ENCODE data around the gene WDR37. TPM values are rescaled to one million over a fixed set of nuclear protein-coding genes. Genes with fewer than 3 reads are reported as not detected.

Gene WDR37
- total RNA-seq, 1 experiment from 2014 or later: 4.5 TPM

DNA sequence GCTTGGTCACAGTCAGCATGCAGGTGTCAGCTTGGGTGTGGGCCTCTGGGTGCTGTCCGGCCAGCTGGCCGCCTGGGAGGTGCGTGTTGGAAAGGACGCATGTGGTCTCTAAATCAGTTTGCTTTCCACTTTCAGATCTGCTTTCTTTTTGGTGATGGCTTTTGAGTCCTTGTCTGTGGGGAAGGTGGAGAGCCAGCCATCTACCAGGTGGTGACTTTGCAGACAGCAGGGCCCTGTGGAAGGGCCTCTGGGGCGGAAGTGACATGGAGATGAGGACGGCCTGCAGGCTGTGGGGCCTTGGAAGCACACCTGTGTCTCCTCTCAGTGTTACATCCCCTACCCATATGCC is 59.4 kb downstream of the WDR37 start:
- Histone ChIP-seq H3K79me2 (ENCODE audit: low read length) (no peaks in the 10 kb centered on the region), H3F3A (ENCODE audit: low read length, unreplicated experiment) (no peaks in the 10 kb centered on the region), H3K36me3 (ENCODE audit: low read depth, low read length) (no peaks in the 10 kb centered on the region), H3K9me2 (replicated peaks; ENCODE audit: low read length) (no peaks in the 10 kb centered on the region), H3K4me3 (ENCODE audit: low read length) (no peak overlapping the region), H2AFZ (ENCODE audit: low read length) (no peak overlapping the region), H3K27ac (ENCODE audit: low read length) (no peak overlapping the region), H3K9me3 (ENCODE audit: low read length) (no peaks in the 10 kb centered on the region), H3K4me1 (ENCODE audit: insufficient read depth, low read length) (no peaks in the 10 kb centered on the region; the same call in 1 of the 2 replicates), H4K20me1 (ENCODE audit: low read length) (no peaks in the 10 kb centered on the region), H3K9ac (ENCODE audit: low read length) (no peak overlapping the region), H3K27me3 (ENCODE audit: low read length) (no peaks in the 10 kb centered on the region), H3K4me2 (ENCODE audit: low read length) (no peak overlapping the region)
- ATAC-seq: no peak
- CTCF ChIA-PET: no interaction called here
- no peak for DNase-seq
- TF ChIP-seq EZH2phosphoT487 (IDR thresholded peaks at IDR 0.05; ENCODE audit: borderline replicate concordance, low read length) (no peak), EZH2 (IDR thresholded peaks at IDR 0.05; ENCODE audit: low read length, unreplicated experiment) (no peak)
- TF ChIP-seq, protein P1, sequence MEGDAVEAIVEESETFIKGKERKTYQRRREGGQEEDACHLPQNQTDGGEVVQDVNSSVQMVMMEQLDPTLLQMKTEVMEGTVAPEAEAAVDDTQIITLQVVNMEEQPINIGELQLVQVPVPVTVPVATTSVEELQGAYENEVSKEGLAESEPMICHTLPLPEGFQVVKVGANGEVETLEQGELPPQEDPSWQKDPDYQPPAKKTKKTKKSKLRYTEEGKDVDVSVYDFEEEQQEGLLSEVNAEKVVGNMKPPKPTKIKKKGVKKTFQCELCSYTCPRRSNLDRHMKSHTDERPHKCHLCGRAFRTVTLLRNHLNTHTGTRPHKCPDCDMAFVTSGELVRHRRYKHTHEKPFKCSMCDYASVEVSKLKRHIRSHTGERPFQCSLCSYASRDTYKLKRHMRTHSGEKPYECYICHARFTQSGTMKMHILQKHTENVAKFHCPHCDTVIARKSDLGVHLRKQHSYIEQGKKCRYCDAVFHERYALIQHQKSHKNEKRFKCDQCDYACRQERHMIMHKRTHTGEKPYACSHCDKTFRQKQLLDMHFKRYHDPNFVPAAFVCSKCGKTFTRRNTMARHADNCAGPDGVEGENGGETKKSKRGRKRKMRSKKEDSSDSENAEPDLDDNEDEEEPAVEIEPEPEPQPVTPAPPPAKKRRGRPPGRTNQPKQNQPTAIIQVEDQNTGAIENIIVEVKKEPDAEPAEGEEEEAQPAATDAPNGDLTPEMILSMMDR (conservative IDR thresholded peaks at IDR 0.05; ENCODE audit: low read depth, low read length): no peak
- intact Hi-C loops (cut with micrococcal nuclease): no loop called here
- POLR2A ChIA-PET (ENCODE audit: unreplicated experiment): no interaction called here
- no TSS peak for BruUV-seq (replicated peaks)

DNA sequence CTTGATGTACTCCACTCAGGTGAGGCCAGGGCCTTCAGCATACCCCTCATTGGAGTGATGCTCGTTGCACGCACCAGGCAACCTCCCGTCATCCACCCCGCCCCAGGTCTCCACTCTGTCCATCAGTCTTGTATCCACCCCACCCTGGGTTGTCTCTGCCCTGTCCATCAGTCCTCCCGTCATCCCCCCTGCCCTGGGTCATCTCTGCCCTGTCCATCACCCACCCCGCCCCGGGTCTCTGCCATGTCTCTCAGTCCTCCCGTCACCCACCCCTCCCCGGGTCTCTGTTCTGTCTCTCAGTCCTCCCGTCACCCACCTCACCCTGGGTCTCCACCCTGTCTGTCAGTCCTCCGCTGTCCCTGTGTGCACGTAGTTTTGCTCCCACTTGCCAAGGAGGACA is 59.9 kb downstream of the WDR37 start:
- BruUV-seq (replicated peaks): no TSS peak
- Histone ChIP-seq H3K4me3 (ENCODE audit: low read length) (no peak overlapping the region), H4K20me1 (ENCODE audit: low read length) (no peaks in the 10 kb centered on the region), H3K79me2 (ENCODE audit: low read length) (no peaks in the 10 kb centered on the region), H3K27me3 (ENCODE audit: low read length) (no peaks in the 10 kb centered on the region), H3K4me2 (ENCODE audit: low read length) (no peak overlapping the region), H3K27ac (ENCODE audit: low read length) (no peak overlapping the region), H3K4me1 (ENCODE audit: insufficient read depth, low read length) (no peaks in the 10 kb centered on the region), H3K9me2 (replicated peaks; ENCODE audit: low read length) (no peaks in the 10 kb centered on the region), H3K9ac (ENCODE audit: low read length) (no peak overlapping the region), H3K9me3 (ENCODE audit: low read length) (no peaks in the 10 kb centered on the region), H3F3A (ENCODE audit: low read length, unreplicated experiment) (no peaks in the 10 kb centered on the region), H3K36me3 (ENCODE audit: low read depth, low read length) (no peaks in the 10 kb centered on the region), H2AFZ (ENCODE audit: low read length) (no peak overlapping the region)
- intact Hi-C loops (cut with micrococcal nuclease): no loop called here
- TF ChIP-seq, protein P1 (conservative IDR thresholded peaks at IDR 0.05; ENCODE audit: low read depth, low read length): no peak
- TF ChIP-seq EZH2phosphoT487 (IDR thresholded peaks at IDR 0.05; ENCODE audit: borderline replicate concordance, low read length) (no peak), EZH2 (IDR thresholded peaks at IDR 0.05; ENCODE audit: low read length, unreplicated experiment) (no peak)
- CTCF ChIA-PET: no interaction called here
- POLR2A ChIA-PET (ENCODE audit: unreplicated experiment): no interaction called here
- DNase-seq (no peak), ATAC-seq (no peak)

DNA sequence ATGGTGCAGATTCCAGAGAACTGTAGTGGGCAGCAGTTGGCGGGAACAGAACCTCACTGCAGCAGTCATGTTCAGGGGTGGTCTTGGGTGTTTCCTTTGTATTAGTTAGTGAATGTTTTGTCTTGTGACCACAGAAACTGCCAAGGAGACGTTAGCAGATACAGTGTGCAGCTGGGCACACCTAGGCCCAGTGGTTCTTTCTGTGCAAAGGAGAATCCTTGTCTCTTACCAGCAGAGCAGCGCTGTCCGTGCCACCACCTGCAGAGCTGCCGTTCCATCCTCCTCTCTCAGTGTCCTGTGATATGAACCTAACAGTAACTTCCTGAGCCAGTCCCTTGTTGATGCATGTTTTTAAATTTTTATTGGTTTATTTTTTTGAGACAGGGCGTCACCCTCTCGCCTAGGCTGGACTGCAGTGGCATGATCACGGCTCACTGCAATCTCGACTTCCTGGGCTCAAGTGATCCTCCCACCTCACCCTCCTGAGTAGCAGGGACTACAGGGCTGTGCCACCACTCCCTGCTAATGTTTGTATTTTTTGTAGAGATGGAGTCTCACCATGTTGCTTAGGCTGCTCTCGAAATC is 60.6 kb downstream of the WDR37 start:
- Histone ChIP-seq H3K4me2 (ENCODE audit: low read length) (no peak overlapping the region), H3F3A (ENCODE audit: low read length, unreplicated experiment) (no peaks in the 10 kb centered on the region), H2AFZ (ENCODE audit: low read length) (no peak overlapping the region), H3K79me2 (ENCODE audit: low read length) (no peaks in the 10 kb centered on the region), H3K4me1 (ENCODE audit: insufficient read depth, low read length) (no peaks in the 10 kb centered on the region), H3K9ac (ENCODE audit: low read length) (no peak overlapping the region), H3K36me3 (ENCODE audit: low read depth, low read length) (no peaks in the 10 kb centered on the region), H3K9me2 (replicated peaks; ENCODE audit: low read length) (no peaks in the 10 kb centered on the region), H3K27ac (ENCODE audit: low read length) (no peak overlapping the region), H4K20me1 (ENCODE audit: low read length) (no peaks in the 10 kb centered on the region), H3K27me3 (ENCODE audit: low read length) (no peaks in the 10 kb centered on the region), H3K4me3 (ENCODE audit: low read length) (no peak overlapping the region), H3K9me3 (ENCODE audit: low read length) (no peaks in the 10 kb centered on the region)
- intact Hi-C loops (cut with micrococcal nuclease): no loop called here
- ChIA-PET CTCF (no interaction called here), POLR2A (ENCODE audit: unreplicated experiment) (no interaction called here)
- DNase-seq (no peak), ATAC-seq (no peak)
- BruUV-seq (replicated peaks): no TSS peak
- no peak for TF ChIP-seq EZH2phosphoT487 (IDR thresholded peaks at IDR 0.05; ENCODE audit: borderline replicate concordance, low read length)
- TF ChIP-seq, protein P1 (conservative IDR thresholded peaks at IDR 0.05; ENCODE audit: low read depth, low read length): no peak
- TF ChIP-seq EZH2 (IDR thresholded peaks at IDR 0.05; ENCODE audit: low read length, unreplicated experiment): no peak
